ENCODE measurements around the gene CCDC181.

DNA sequence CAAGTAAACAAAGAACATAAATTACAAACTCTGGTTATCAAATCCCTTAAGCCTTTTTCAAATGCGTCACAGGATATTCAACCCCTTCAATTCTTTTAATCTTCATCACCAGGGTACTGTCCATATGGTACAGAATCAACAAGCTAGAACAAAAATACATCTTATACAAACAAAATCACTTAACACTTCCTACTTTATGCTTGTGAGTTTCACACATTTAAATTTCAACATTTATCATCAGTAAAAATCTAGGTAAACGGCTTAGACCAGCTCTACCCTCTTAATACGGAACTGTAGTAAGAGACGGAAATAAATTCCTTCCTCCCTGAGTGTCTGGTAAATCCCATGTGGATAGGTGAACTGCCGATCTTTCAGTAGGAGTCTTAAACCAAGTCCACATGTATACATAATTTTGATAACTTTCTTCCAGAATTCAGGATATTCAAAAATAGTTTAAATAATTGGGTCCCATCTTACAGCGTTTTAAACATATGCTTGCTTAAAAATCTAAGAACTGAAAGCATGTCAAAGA is 1.0 kb downstream of the CCDC181 start:
- TF ChIP-seq FOXJ3 (CRISPR knock-in tag; IDR thresholded peaks at IDR 0.05) (no peak), POLR2AphosphoS5 (IDR thresholded peaks at IDR 0.05; ENCODE audit: low read depth, low read length) (no peak), EZH2phosphoT487 (IDR thresholded peaks at IDR 0.05; ENCODE audit: borderline replicate concordance, low read depth) (no peak), FOSL2 (IDR thresholded peaks at IDR 0.05; ENCODE audit: borderline replicate concordance, low read depth) (no peak), RAD21 (IDR thresholded peaks at IDR 0.05; ENCODE audit: low read length) (no peak), TAF1 (IDR thresholded peaks at IDR 0.05; ENCODE audit: borderline replicate concordance, low read depth, low read length) (no peak), RFX5 (IDR thresholded peaks at IDR 0.05; ENCODE audit: low read length) (no peak)
- TF ChIP-seq, protein P1, sequence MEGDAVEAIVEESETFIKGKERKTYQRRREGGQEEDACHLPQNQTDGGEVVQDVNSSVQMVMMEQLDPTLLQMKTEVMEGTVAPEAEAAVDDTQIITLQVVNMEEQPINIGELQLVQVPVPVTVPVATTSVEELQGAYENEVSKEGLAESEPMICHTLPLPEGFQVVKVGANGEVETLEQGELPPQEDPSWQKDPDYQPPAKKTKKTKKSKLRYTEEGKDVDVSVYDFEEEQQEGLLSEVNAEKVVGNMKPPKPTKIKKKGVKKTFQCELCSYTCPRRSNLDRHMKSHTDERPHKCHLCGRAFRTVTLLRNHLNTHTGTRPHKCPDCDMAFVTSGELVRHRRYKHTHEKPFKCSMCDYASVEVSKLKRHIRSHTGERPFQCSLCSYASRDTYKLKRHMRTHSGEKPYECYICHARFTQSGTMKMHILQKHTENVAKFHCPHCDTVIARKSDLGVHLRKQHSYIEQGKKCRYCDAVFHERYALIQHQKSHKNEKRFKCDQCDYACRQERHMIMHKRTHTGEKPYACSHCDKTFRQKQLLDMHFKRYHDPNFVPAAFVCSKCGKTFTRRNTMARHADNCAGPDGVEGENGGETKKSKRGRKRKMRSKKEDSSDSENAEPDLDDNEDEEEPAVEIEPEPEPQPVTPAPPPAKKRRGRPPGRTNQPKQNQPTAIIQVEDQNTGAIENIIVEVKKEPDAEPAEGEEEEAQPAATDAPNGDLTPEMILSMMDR (IDR thresholded peaks at IDR 0.05), result no peak

Measured in SK-N-SH (cell line).